ENCODE data around the gene SARM1.

- no peak for TF ChIP-seq POLR2A (IDR thresholded peaks at IDR 0.05; ENCODE audit: extremely low read depth, insufficient read length)
- no peak for TF ChIP-seq CTCF (IDR thresholded peaks at IDR 0.05; ENCODE audit: low read depth, low read length)
These were observed 1.4 kb downstream of the SARM1 start for GRCh38 chr17:28372945-28373274.

Data from NB4 (cell line).